HFF-Myc (cell line): ENCODE results near the gene RPL21.
A peak's percentile ranks its signal among the peaks of the same experiment; 100 is the strongest.

Source experiments
- DNase-seq: peaks from one replicate; pipeline ENCODE4 v3.0.0-alpha.2; 2011; ENCODE audit warnings: low read depth; ENCODE audit errors: extremely low read depth
- H3K4me3 ChIP-seq: replicated peaks from 2 replicates; pipeline ENCODE4 v1.5.1; 2011; ENCODE audit warnings: low read depth, mild to moderate bottlenecking, control low read depth, low read length
- CTCF ChIP-seq: IDR thresholded peaks from 2 replicates; pipeline ENCODE4 v1.5.1; 2012; ENCODE audit warnings: mild to moderate bottlenecking, low read depth, low read length, control low read depth; ENCODE audit errors: missing control alignments

Gene RPL21

GRCh38 chr13:27257648-27258253, 6.4 kb downstream of the RPL21 start:
- no peak for TF ChIP-seq CTCF
- H3K4me3 ChIP-seq: no peak overlapping the region
- DNase-seq: no peak

GRCh38 chr13:27258637-27259386, 7.5 kb downstream of the RPL21 start:
- no peak for TF ChIP-seq CTCF
- H3K4me3 ChIP-seq: no peak overlapping the region
- DNase-seq: no peak

GRCh38 chr13:27259831-27260230, 8.5 kb downstream of the RPL21 start:
- DNase-seq: peak; percentile 25
- no peak overlapping the region for H3K4me3 ChIP-seq
- TF ChIP-seq CTCF: no peak

GRCh38 chr13:27261396-27261795, 10.0 kb downstream of the RPL21 start:
- DNase-seq: no peak
- no peak overlapping the region for H3K4me3 ChIP-seq
- TF ChIP-seq CTCF: no peak

GRCh38 chr13:27263438-27263837, 12.1 kb downstream of the RPL21 start:
- no peak for TF ChIP-seq CTCF

GRCh38 chr13:27264181-27264580, 12.8 kb downstream of the RPL21 start:
- no peak for TF ChIP-seq CTCF
- peak; percentile 30 for DNase-seq
- H3K4me3 ChIP-seq: no peak overlapping the region

More at GRCh38 chr13:27263438-27263837, 12.1 kb downstream of the RPL21 start:
- no peak overlapping the region for H3K4me3 ChIP-seq
- no peak for DNase-seq
